C4-2B (cell line): ENCODE results near the gene COL4A4.

ENCODE experiments used
- H3K27ac ChIP-seq: fragments of 450-650 bp; 2 replicates; pipeline ENCODE4 v1.5.1; 2017
- CTCF ChIP-seq: fragments of 450-650 bp; conservative IDR thresholded peaks from 2 replicates; pipeline ENCODE4 v1.5.1; 2017; ENCODE audit warnings: mild to moderate bottlenecking
- ZFX ChIP-seq: fragments of 450-650 bp; IDR thresholded peaks from 2 replicates; pipeline ENCODE4 v1.6.1; 2017

Gene COL4A4

GRCh38 chr2:226971770-226972169, 192.2 kb downstream of the COL4A4 start:
- no peak overlapping the region for H3K27ac ChIP-seq

GRCh38 chr2:226971084-226971483, 192.9 kb downstream of the COL4A4 start:
- TF ChIP-seq CTCF, result no peak
- no peak for TF ChIP-seq ZFX
- H3K27ac ChIP-seq, result no peak overlapping the region

More at GRCh38 chr2:226971770-226972169, 192.2 kb downstream of the COL4A4 start:
- TF ChIP-seq CTCF, result no peak

GRCh38 chr2:226970362-226970761, 193.6 kb downstream of the COL4A4 start:
- no peak overlapping the region for H3K27ac ChIP-seq

GRCh38 chr2:226969417-226970080, 194.5 kb downstream of the COL4A4 start:
- H3K27ac ChIP-seq, result no peak overlapping the region
- TF ChIP-seq CTCF (no peak), ZFX (no peak)

More at GRCh38 chr2:226970362-226970761, 193.6 kb downstream of the COL4A4 start:
- TF ChIP-seq ZFX (no peak), CTCF (no peak)

GRCh38 chr2:226965376-226965775, 198.6 kb downstream of the COL4A4 start:
- no peak overlapping the region for H3K27ac ChIP-seq
- TF ChIP-seq ZFX, result no peak

- no peak overlapping the region for H3K27ac ChIP-seq
- no peak for TF ChIP-seq ZFX
- TF ChIP-seq CTCF, result no peak
Observed at GRCh38 chr2:226963528-226963927, 200.5 kb downstream of the COL4A4 start.

GRCh38 chr2:226962176-226962773, 201.7 kb downstream of the COL4A4 start:
- H3K27ac ChIP-seq, result no peak overlapping the region
- TF ChIP-seq CTCF (no peak), ZFX (no peak)

- no peak for TF ChIP-seq ZFX
- TF ChIP-seq CTCF, result no peak
- no peak overlapping the region for H3K27ac ChIP-seq
Observed at GRCh38 chr2:226959418-226959817, 204.6 kb downstream of the COL4A4 start.
